PC-3 (cell line): Measurements from ENCODE around the gene STXBP5L. TPM values are rescaled to one million over a fixed set of nuclear protein-coding genes. Genes with fewer than 3 reads are reported as not detected.

ENCODE experiments used
- ATAC-seq: fragments of 200-7000 bp; cut with Tn5 transposase; 2 replicates; pipeline ENCODE4 v1.9.1; 2020; ENCODE audit warnings: mild to moderate bottlenecking, moderate library complexity
- Bru-seq: library from RNA; stranded (reverse); fragments of 400-500 nt; gene quantifications from one replicate; lab custom pipeline; 2021; lab: Mats Ljungman, UMichigan
- BruChase-seq, 2 experiments: library from RNA; stranded (reverse); fragments of 400-500 nt; gene quantifications; one replicate each; lab custom pipeline; 2021; lab: Mats Ljungman, UMichigan
- BruUV-seq: library from RNA; stranded (reverse); fragments of 400-500 nt; replicated peaks from 2 replicates; lab custom pipeline; 2021; lab: Mats Ljungman, UMichigan
- CTCF ChIA-PET: fragments of 300-600 bp; sonication (Branson Sonifier 250); formaldehyde crosslinking; loops from one replicate; lab custom pipeline; 2022; ENCODE audit warnings: antibody characterized with exemption; lab: Charles Lee
- POLR2A ChIA-PET: fragments of 300-600 bp; sonication (Branson Sonifier 250); formaldehyde crosslinking; loops from one replicate; lab custom pipeline; 2022; ENCODE audit warnings: antibody characterized with exemption; ENCODE audit not compliant: unreplicated experiment; lab: Charles Lee
- DNase-seq: peaks from one replicate; pipeline ENCODE4 v3.0.0-alpha.2; 2015
- H2AFZ ChIP-seq: fragments of 300-600 bp; sonication (generic); 2 replicates; pipeline ENCODE4 v1.6.0; 2016; ENCODE audit warnings: antibody characterized with exemption, low read length
- H3F3A ChIP-seq: fragments of 300-600 bp; sonication (generic); one replicate; pipeline ENCODE4 v1.6.0; 2017; ENCODE audit warnings: antibody characterized with exemption, low read length, control low read depth, mild to moderate bottlenecking; ENCODE audit not compliant: unreplicated experiment
- H3K27ac ChIP-seq: fragments of 300-600 bp; sonication (generic); 2 replicates; pipeline ENCODE4 v1.5.1; 2016; ENCODE audit warnings: mild to moderate bottlenecking, low read length
- H3K27me3 ChIP-seq: fragments of 300-600 bp; sonication (generic); 2 replicates; pipeline ENCODE4 v1.6.1; 2016; ENCODE audit warnings: low read length, mixed read lengths
- H3K36me3 ChIP-seq: fragments of 300-600 bp; sonication (generic); 2 replicates; pipeline ENCODE4 v1.6.1; 2016; ENCODE audit warnings: low read depth, mixed run types, low read length, mixed read lengths
- H3K4me1 ChIP-seq: fragments of 300-600 bp; sonication (generic); 2 replicates; pipeline ENCODE4 v1.5.1; 2016; ENCODE audit warnings: low read length; ENCODE audit not compliant: insufficient read depth
- H3K4me2 ChIP-seq: fragments of 300-600 bp; sonication (generic); 2 replicates; pipeline ENCODE4 v1.6.0; 2016; ENCODE audit warnings: low read length
- H3K4me3 ChIP-seq: fragments of 300-600 bp; sonication (generic); 2 replicates; pipeline ENCODE4 v1.5.1; 2016; ENCODE audit warnings: mild to moderate bottlenecking, low read length, mixed read lengths
- H3K79me2 ChIP-seq: fragments of 300-600 bp; sonication (generic); 2 replicates; pipeline ENCODE4 v1.6.1; 2017; ENCODE audit warnings: low read length, mixed read lengths
- H3K9ac ChIP-seq: fragments of 300-600 bp; sonication (generic); 2 replicates; pipeline ENCODE4 v1.6.0; 2016; ENCODE audit warnings: mild to moderate bottlenecking, low read length
- H3K9me2 ChIP-seq: fragments of 300-600 bp; sonication (generic); replicated peaks from 2 replicates; pipeline ENCODE4 v1.6.1; 2016; ENCODE audit warnings: mixed run types, low read length, mixed read lengths
- H3K9me3 ChIP-seq: fragments of 300-600 bp; sonication (generic); 2 replicates; pipeline ENCODE4 v1.6.1; 2016; ENCODE audit warnings: low read length, mixed read lengths
- H4K20me1 ChIP-seq: fragments of 300-600 bp; sonication (generic); 2 replicates; pipeline ENCODE4 v1.6.1; 2016; ENCODE audit warnings: low read length, mixed read lengths
- CTCF ChIP-seq: fragments of 300-600 bp; sonication (generic); conservative IDR thresholded peaks from 2 replicates; pipeline ENCODE4 v1.5.1; 2017; ENCODE audit warnings: antibody characterized with exemption, low read depth, mild to moderate bottlenecking, low read length
- EZH2 ChIP-seq: fragments of 300-600 bp; sonication (generic); IDR thresholded peaks from one replicate; pipeline ENCODE4 v1.6.1; 2017; ENCODE audit warnings: antibody characterized with exemption, mild to moderate bottlenecking, low read length; ENCODE audit not compliant: unreplicated experiment
- EZH2phosphoT487 ChIP-seq: fragments of 300-600 bp; sonication (generic); IDR thresholded peaks from 2 replicates; pipeline ENCODE4 v1.6.1; 2018; ENCODE audit warnings: mild to moderate bottlenecking, antibody characterized with exemption, low read length, borderline replicate concordance
- intact Hi-C: fragments of 100-400 bp; cut with micrococcal nuclease; formaldehyde crosslinking; loops from 2 replicates; pipeline ENCODE4 v1.9.0; 2023
- long read RNA-seq: library from polyadenylated mRNA; unstranded; transcript quantifications from one replicate; pipeline ENCODE4 v2.0.0, GENCODE V29; 2021; ENCODE audit not compliant: unreplicated experiment
- total RNA-seq: library from RNA; depleted of rRNA; stranded (reverse); fragments of >200 nt; gene quantifications from 2 replicates; pipeline ENCODE4 v1.2.3, GENCODE V29; 2014; rRNA removed

The STXBP5L gene
- not detected in 2 replicates for total RNA-seq
- Bru-seq, nascent RNA, result percentile 10 among the genes with signal in this experiment
- BruChase-seq, experiment 1, labeled RNA remaining after a 6-hour chase, result percentile 9 among the genes with signal in this experiment
- percentile 7 among the genes with signal in this experiment for BruChase-seq, experiment 2, labeled RNA remaining after a 2-hour chase
- long read RNA-seq, result 0 reads

GRCh38 chr3:120908030-120908794 is at the start of gene STXBP5L:
STXBP5L (plus strand) TSS chr3:120908205; CDS start chr3:120909579, 1,374 bp downstream.
- POLR2A ChIA-PET, result no interaction called here
- Histone ChIP-seq H3K9ac (no peak within 1 kb of the TSS), H3F3A (no peaks in the 10 kb centered on the region), H4K20me1 (peaks cover 9% of the 10 kb centered on the region; the same call in 1 of the 2 replicates), H3K79me2 (no peaks in the 10 kb centered on the region), H2AFZ (peak within 1 kb of the TSS; percentile 64; the same call in 1 of the 2 replicates), H3K9me2 (no peaks in the 10 kb centered on the region), H3K27me3 (peaks cover 79% of the 10 kb centered on the region), H3K27ac (no peak within 1 kb of the TSS), H3K4me3 (peak within 1 kb of the TSS; percentile 53), H3K4me1 (no peaks in the 10 kb centered on the region; the same call in 1 of the 2 replicates), H3K36me3 (no peaks in the 10 kb centered on the region), H3K9me3 (no peaks in the 10 kb centered on the region), H3K4me2 (peak within 1 kb of the TSS; percentile 80)
- no TSS peak for BruUV-seq
- ATAC-seq, result peak; percentile 88
- TF ChIP-seq EZH2phosphoT487 (peak; percentile 40; the same call in 1 of the 2 replicates), CTCF (no peak), EZH2 (peak; percentile 82)
- CTCF ChIA-PET, result no interaction called here
- intact Hi-C loops, result no loop called here
- DNase-seq, result peak; percentile 82

- Histone ChIP-seq H3K27me3 (peaks cover 14% of the 10 kb centered on the region; the same call in 1 of the 2 replicates), H3K36me3 (no peaks in the 10 kb centered on the region), H3K79me2 (no peaks in the 10 kb centered on the region), H2AFZ (no peak overlapping the region), H3K4me2 (no peak overlapping the region; the same call in 1 of the 2 replicates), H3K9me3 (no peaks in the 10 kb centered on the region), H4K20me1 (no peaks in the 10 kb centered on the region), H3K9me2 (no peaks in the 10 kb centered on the region), H3K4me1 (peaks cover 34% of the 10 kb centered on the region), H3K27ac (no peak overlapping the region), H3K4me3 (no peak overlapping the region), H3K9ac (no peak overlapping the region), H3F3A (no peaks in the 10 kb centered on the region)
- BruUV-seq, result no TSS peak
- DNase-seq (peak; percentile 72), ATAC-seq (peak; percentile 20; the same call in 1 of the 2 replicates)
- intact Hi-C loops, result no loop called here
- TF ChIP-seq CTCF (no peak), EZH2phosphoT487 (no peak), EZH2 (no peak)
- POLR2A ChIA-PET, result no interaction called here
- CTCF ChIA-PET, result no interaction called here
These were observed 49.5 kb upstream of the STXBP5L start for GRCh38 chr3:120858521-120858920.
